ENCODE data around the gene MALRD1.

- TF ChIP-seq POLR2A (IDR thresholded peaks at IDR 0.05; ENCODE audit: low read depth, low read length) = no peak
- TF ChIP-seq POLR2AphosphoS5 (IDR thresholded peaks at IDR 0.05; ENCODE audit: low read depth, low read length) = no peak
- TF ChIP-seq SPI1 (IDR thresholded peaks at IDR 0.05; ENCODE audit: low read depth, low read length) = no peak
- TF ChIP-seq TAF1 (IDR thresholded peaks at IDR 0.05; ENCODE audit: low read depth, low read length) = no peak
Observed at GRCh38 chr10:19577807-19578206, 529.2 kb downstream of the MALRD1 start.

Measured in GM12891 (cell line).